PC-9 (cell line): ENCODE data around the gene STPG1.

Experiments used
- CTCF ChIP-seq: fragments of 200-600 bp; sonication (generic); conservative IDR thresholded peaks from 2 replicates; pipeline ENCODE4 v1.6.1; 2017; ENCODE audit warnings: mixed run types, antibody characterized with exemption, mild to moderate bottlenecking, moderate library complexity
- EZH2 ChIP-seq: fragments of 200-600 bp; sonication (generic); IDR thresholded peaks from 2 replicates; pipeline ENCODE4 v1.8.0; 2017; ENCODE audit warnings: antibody characterized with exemption, low read depth

GRCh38 chr1:24339996-24340395, 73.6 kb downstream of the STPG1 start:
- no peak for TF ChIP-seq EZH2
- TF ChIP-seq CTCF = no peak
